Endothelial cell of coronary artery (primary cell): ENCODE data around the gene INA. TPM values are rescaled to one million over a fixed set of nuclear protein-coding genes. Genes with fewer than 3 reads are reported as not detected.

ENCODE experiments used
- total RNA-seq: library from RNA; depleted of rRNA; stranded (reverse); fragments of >200 nt; gene quantifications from 2 replicates; pipeline ENCODE4 v1.2.3, GENCODE V29; 2014

Gene INA
- 0.18 and 0.19 TPM in 2 replicates for total RNA-seq

DNA sequence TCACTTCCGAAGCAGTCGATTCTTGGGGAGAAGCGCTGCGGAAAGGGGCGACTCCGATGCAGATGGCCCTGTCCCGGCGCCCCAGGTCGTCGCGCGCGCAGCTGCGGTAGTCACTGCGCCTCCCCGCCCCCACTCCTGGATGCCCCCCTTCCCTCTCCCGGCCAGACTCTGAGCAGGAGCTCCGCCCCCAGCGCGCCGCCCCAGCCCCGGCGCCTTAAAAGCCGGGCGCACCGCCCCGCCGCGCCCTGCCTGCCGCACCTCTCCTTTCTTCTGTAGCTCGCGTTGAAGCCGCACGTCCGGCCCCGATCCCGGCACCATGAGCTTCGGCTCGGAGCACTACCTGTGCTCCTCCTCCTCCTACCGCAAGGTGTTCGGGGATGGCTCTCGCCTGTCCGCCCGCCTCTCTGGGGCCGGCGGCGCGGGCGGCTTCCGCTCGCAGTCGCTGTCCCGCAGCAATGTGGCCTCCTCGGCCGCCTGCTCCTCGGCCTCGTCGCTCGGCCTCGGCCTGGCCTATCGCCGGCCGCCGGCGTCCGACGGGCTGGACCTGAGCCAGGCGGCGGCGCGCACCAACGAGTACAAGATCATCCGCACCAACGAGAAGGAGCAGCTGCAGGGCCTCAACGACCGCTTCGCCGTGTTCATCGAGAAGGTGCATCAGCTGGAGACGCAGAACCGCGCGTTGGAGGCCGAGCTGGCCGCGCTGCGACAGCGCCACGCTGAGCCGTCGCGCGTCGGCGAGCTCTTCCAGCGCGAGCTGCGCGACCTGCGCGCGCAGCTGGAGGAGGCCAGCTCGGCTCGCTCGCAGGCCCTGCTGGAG lies at the start of gene INA:
INA (plus strand) TSS at position 243 of the 817 bp plus-strand sequence; CDS start at position 317, 74 bp downstream.

DNA sequence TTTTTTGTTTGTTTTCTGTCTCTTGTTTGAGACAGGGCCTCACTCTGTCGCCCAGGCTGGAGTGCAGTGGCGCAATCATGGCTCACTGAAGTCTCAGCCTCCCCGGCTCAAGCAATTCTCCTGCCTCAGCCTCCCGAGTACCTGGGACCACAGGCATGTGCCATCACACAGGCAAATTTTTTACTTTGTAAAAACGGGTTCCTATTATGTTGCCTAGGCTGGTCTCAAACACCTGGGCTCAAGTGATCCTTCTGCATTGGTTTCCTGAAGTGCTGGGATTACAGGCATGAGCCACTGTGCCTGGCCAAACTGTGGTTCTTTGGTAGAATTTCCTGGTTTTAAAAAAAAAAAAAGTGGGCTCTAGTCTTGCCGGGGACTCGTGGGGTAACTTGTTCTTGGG lies 31.4 kb upstream of the INA start, which contains the start of gene RPEL1:
RPEL1 (plus strand) TSS at position 301 of the 400 bp plus-strand sequence. CDS start 110 bp downstream, outside the sequence.

Other genes starting within 250 kb of the INA start
- 36.4 and 44.9 TPM in 2 replicates for gene NT5C2, start 83.9 kb upstream of the INA start, total RNA-seq
- gene RPEL1, start 31.3 kb upstream of the INA start, total RNA-seq = under 0.01 TPM in 1 of 2 replicates, not detected in the other
- gene PCGF6, start 74.0 kb downstream of the INA start, total RNA-seq = 11.7 and 13.7 TPM in 2 replicates
- gene TAF5, start 90.8 kb downstream of the INA start, total RNA-seq = 4.4 and 5.0 TPM in 2 replicates
- gene ATP5MK, start 119.3 kb downstream of the INA start, total RNA-seq = 179 and 198 TPM in 2 replicates
- 52.7 and 55.1 TPM in 2 replicates for gene PDCD11, start 119.5 kb downstream of the INA start, total RNA-seq
- gene CALHM2, start 175.2 kb downstream of the INA start, total RNA-seq = 11.6 and 13.0 TPM in 2 replicates
- gene CALHM1, start 181.8 kb downstream of the INA start, total RNA-seq = not detected in 2 replicates
- not detected in 2 replicates for gene CALHM3, start 202.1 kb downstream of the INA start, total RNA-seq
- gene NEURL1, start 216.6 kb downstream of the INA start, total RNA-seq = under 0.01 and 0.09 TPM in 2 replicates